IPS DF 6.9 (cell line): Measurements from ENCODE around the gene SEC62.

Source experiments
- DNase-seq: peaks from one replicate; pipeline ENCODE4 v3.0.0-alpha.2; 2013; ENCODE audit warnings: low read depth, low spot score
- H3K27ac ChIP-seq: one replicate; pipeline ENCODE4 v1.5.1; 2013; ENCODE audit warnings: low read length, control low read depth
- H3K27me3 ChIP-seq: 2 replicates; pipeline ENCODE4 v1.6.1; 2013; ENCODE audit warnings: mild to moderate bottlenecking, low read length; ENCODE audit not compliant: control insufficient read depth, insufficient read depth
- H3K36me3 ChIP-seq: 2 replicates; pipeline ENCODE4 v1.6.1; 2013; ENCODE audit warnings: low read length; ENCODE audit not compliant: control insufficient read depth, insufficient read depth
- H3K4me1 ChIP-seq: 2 replicates; pipeline ENCODE4 v1.6.1; 2013; ENCODE audit warnings: low read length; ENCODE audit not compliant: control insufficient read depth, insufficient read depth
- H3K4me3 ChIP-seq: 2 replicates; pipeline ENCODE4 v1.5.1; 2013; ENCODE audit warnings: mild to moderate bottlenecking, low read length
- H3K9me3 ChIP-seq: 2 replicates; pipeline ENCODE4 v1.6.1; 2013; ENCODE audit warnings: low read length, inconsistent platforms; ENCODE audit not compliant: control insufficient read depth, insufficient read depth
- WGBS: extraction: QIAGEN DNeasy Blood & Tissue Kit; methylation state at CpG from one replicate; pipeline ENCODE4 v1.1.7; 2013; ENCODE audit warnings: mixed read lengths, missing lambda C conversion rate; ENCODE audit not compliant: insufficient read length, insufficient coverage; 5-methylcytosine and 5-hydroxymethylcytosine counted together

SEC62 gene

GRCh38 chr3:170043506-170043905 lies 76.9 kb downstream of the SEC62 start:
- Histone ChIP-seq H3K27me3 (no peaks in the 10 kb centered on the region), H3K36me3 (no peaks in the 10 kb centered on the region), H3K4me1 (no peaks in the 10 kb centered on the region), H3K27ac (no peak overlapping the region), H3K9me3 (no peaks in the 10 kb centered on the region), H3K4me3 (no peak overlapping the region)
- no CpG with 5 or more reads among the region's 7 CpGs for WGBS
- DNase-seq: no peak

- Histone ChIP-seq H3K27ac (no peak overlapping the region), H3K27me3 (no peaks in the 10 kb centered on the region), H3K4me1 (no peaks in the 10 kb centered on the region), H3K9me3 (no peaks in the 10 kb centered on the region), H3K36me3 (no peaks in the 10 kb centered on the region), H3K4me3 (no peak overlapping the region)
- WGBS: no CpG with 5 or more reads among the region's 8 CpGs
- no peak for DNase-seq
Measured at GRCh38 chr3:170044271-170044670, 77.7 kb downstream of the SEC62 start.

DNA sequence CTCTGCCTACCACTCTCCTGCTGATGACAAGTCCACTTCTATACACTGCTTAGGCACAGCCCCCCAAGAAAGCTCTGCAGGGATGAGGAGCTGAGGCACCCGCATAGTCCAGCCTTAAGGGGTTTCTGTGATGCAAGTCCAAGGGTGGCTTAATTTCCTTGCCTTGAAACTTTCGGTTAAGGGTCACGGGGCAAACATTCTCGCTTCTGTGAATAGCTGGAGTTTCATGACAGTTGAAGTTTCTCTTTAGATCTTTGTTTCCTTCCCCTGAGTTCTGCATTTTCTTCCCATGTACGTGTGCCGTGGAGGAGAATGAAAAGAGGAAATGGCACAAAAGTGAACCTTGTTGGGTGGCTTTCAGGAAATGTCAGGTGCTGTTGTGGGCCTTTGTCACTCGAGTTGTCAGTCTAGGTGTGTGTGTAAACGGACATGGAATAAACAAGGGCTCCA lies 78.2 kb downstream of the SEC62 start:
- Histone ChIP-seq H3K27ac (no peak overlapping the region), H3K4me1 (no peaks in the 10 kb centered on the region)
- whole genome bisulfite sequencing: no CpG with 5 or more reads among the region's 8 CpGs

GRCh38 chr3:170046269-170047132 lies 79.9 kb downstream of the SEC62 start:
- DNase-seq: no peak
- Histone ChIP-seq H3K9me3 (no peaks in the 10 kb centered on the region), H3K36me3 (no peaks in the 10 kb centered on the region), H3K4me1 (no peaks in the 10 kb centered on the region), H3K27me3 (no peaks in the 10 kb centered on the region), H3K27ac (no peak overlapping the region), H3K4me3 (no peak overlapping the region)
- no CpG with 5 or more reads among the region's 5 CpGs for WGBS

More for the DNA sequence above, 78.2 kb downstream of the SEC62 start:
- Histone ChIP-seq H3K4me3 (no peak overlapping the region), H3K36me3 (no peaks in the 10 kb centered on the region), H3K9me3 (no peaks in the 10 kb centered on the region), H3K27me3 (no peaks in the 10 kb centered on the region)
- DNase-seq: no peak

- Histone ChIP-seq H3K36me3 (no peaks in the 10 kb centered on the region), H3K27me3 (no peaks in the 10 kb centered on the region), H3K4me3 (no peak overlapping the region), H3K27ac (no peak overlapping the region), H3K4me1 (no peaks in the 10 kb centered on the region), H3K9me3 (no peaks in the 10 kb centered on the region)
- no peak for DNase-seq
- no CpG with 5 or more reads among the region's 3 CpGs for WGBS
Measured at GRCh38 chr3:170047133-170047404, 80.5 kb downstream of the SEC62 start.
